Trophoblast cell (in vitro differentiated cells and primary cell): ENCODE measurements around the gene ODF4.
A peak's percentile ranks its signal among the peaks of the same experiment; 100 is the strongest.

ENCODE experiments used
- DNase-seq, 2 donors: peaks; one replicate each; pipeline ENCODE4 v3.0.0-alpha.2; 2016
- H2AFZ ChIP-seq: 2 replicates; pipeline ENCODE4 v1.6.1; 2013; ENCODE audit warnings: low read length, moderate library complexity, mild to moderate bottlenecking; ENCODE audit not compliant: insufficient read depth, poor library complexity
- H2AK5ac ChIP-seq: 2 replicates; pipeline ENCODE4 v1.6.1; 2013; ENCODE audit warnings: mild to moderate bottlenecking, low read length
- H2BK120ac ChIP-seq: 2 replicates; pipeline ENCODE4 v1.6.1; 2013; ENCODE audit warnings: low read length, mild to moderate bottlenecking, moderate library complexity; ENCODE audit not compliant: insufficient read depth, poor library complexity
- H2BK12ac ChIP-seq: 2 replicates; pipeline ENCODE4 v1.6.1; 2013; ENCODE audit warnings: mild to moderate bottlenecking, low read length, moderate library complexity
- H2BK5ac ChIP-seq: 2 replicates; pipeline ENCODE4 v1.6.1; 2013; ENCODE audit warnings: low read length, low read depth, moderate library complexity, mild to moderate bottlenecking; ENCODE audit not compliant: poor library complexity
- H3K14ac ChIP-seq: 2 replicates; pipeline ENCODE4 v1.6.1; 2013; ENCODE audit warnings: mild to moderate bottlenecking, low read length
- H3K18ac ChIP-seq: 2 replicates; pipeline ENCODE4 v1.6.1; 2013; ENCODE audit warnings: mild to moderate bottlenecking, low read length
- H3K23ac ChIP-seq: 2 replicates; pipeline ENCODE4 v1.6.1; 2013; ENCODE audit warnings: low read length
- H3K27ac ChIP-seq: 2 replicates; pipeline ENCODE4 v1.5.1; 2013; ENCODE audit warnings: low read depth, mild to moderate bottlenecking, inconsistent platforms, low read length, moderate library complexity
- H3K27me3 ChIP-seq: 2 replicates; pipeline ENCODE4 v1.6.1; 2013; ENCODE audit warnings: inconsistent platforms, mild to moderate bottlenecking, low read length, moderate library complexity; ENCODE audit not compliant: insufficient read depth
- H3K36me3 ChIP-seq, 2 experiments: 1 replicate in 1 of 2; 2 replicates in 1 of 2; pipeline ENCODE4 v1.6.1; 2013; ENCODE audit warnings: low read length in 2 of 2, mild to moderate bottlenecking in 2 of 2, moderate library complexity in 1 of 2; ENCODE audit not compliant: insufficient read depth in 2 of 2, control insufficient read depth in 1 of 2
- H3K4ac ChIP-seq: 2 replicates; pipeline ENCODE4 v1.6.1; 2013; ENCODE audit warnings: low read depth, mild to moderate bottlenecking, low read length, moderate library complexity
- H3K4me1 ChIP-seq, 2 experiments: 1 replicate in 1 of 2; 2 replicates in 1 of 2; pipeline ENCODE4 v1.6.1; 2013; ENCODE audit warnings: low read length in 2 of 2, mild to moderate bottlenecking in 2 of 2, moderate library complexity in 1 of 2; ENCODE audit not compliant: insufficient read depth in 2 of 2, control insufficient read depth in 1 of 2
- H3K4me2 ChIP-seq: 2 replicates; pipeline ENCODE4 v1.6.1; 2013; ENCODE audit warnings: inconsistent platforms, mild to moderate bottlenecking, low read length, moderate library complexity
- H3K4me3 ChIP-seq: 2 replicates; pipeline ENCODE4 v1.5.1; 2013; ENCODE audit warnings: mild to moderate bottlenecking, low read depth, low read length, inconsistent platforms
- H3K79me1 ChIP-seq: one replicate; pipeline ENCODE4 v1.6.1; 2013; ENCODE audit warnings: low read length
- H3K79me2 ChIP-seq: 2 replicates; pipeline ENCODE4 v1.6.1; 2013; ENCODE audit warnings: low read length, mild to moderate bottlenecking; ENCODE audit not compliant: control insufficient read depth, insufficient read depth, poor library complexity
- H3K9ac ChIP-seq: 2 replicates; pipeline ENCODE4 v1.6.1; 2013; ENCODE audit warnings: mild to moderate bottlenecking, low read length
- H3K9me3 ChIP-seq: 2 replicates; pipeline ENCODE4 v1.6.1; 2013; ENCODE audit warnings: low read depth, mild to moderate bottlenecking, control low read depth, inconsistent platforms, low read length; ENCODE audit not compliant: insufficient read depth
- H4K12ac ChIP-seq: 2 replicates; pipeline ENCODE4 v1.6.1; 2013; ENCODE audit warnings: low read depth, mild to moderate bottlenecking, low read length, moderate library complexity
- H4K8ac ChIP-seq: 2 replicates; pipeline ENCODE4 v1.6.1; 2013; ENCODE audit warnings: low read depth, mild to moderate bottlenecking, low read length, moderate library complexity
- H4K91ac ChIP-seq: one replicate; pipeline ENCODE4 v1.6.1; 2013; ENCODE audit warnings: low read depth, mild to moderate bottlenecking, low read length, moderate library complexity
- WGBS: extraction: QIAGEN DNeasy Blood & Tissue Kit; methylation state at CpG from one replicate; pipeline ENCODE4 v1.1.7; 2013; ENCODE audit warnings: missing lambda C conversion rate; ENCODE audit not compliant: insufficient read length, insufficient coverage; ENCODE audit errors: extremely low coverage; 5-methylcytosine and 5-hydroxymethylcytosine counted together

The ODF4 gene

DNA sequence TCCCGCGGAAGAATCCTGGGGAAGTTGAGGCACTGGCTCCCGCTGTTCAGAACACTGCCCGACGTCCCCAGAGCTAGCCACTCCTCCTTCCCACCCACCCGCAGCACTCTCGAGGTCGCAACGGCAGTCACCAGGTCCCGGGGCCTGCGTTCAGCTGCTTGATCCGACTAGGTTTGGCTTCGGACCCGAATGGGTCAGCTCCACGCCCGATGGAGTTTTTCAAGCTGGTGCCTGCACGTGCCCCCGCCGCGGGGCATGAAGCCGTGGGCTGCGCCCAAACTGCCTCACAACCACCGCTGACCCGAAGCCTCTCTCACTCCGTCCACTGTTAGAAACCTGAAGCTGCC lies 12.4 kb upstream of the ODF4 start:
- Histone ChIP-seq H3K9me3 (no peaks in the 10 kb centered on the region), H3K9ac (no peak overlapping the region), H3K79me1 (peaks cover 6% of the 10 kb centered on the region), H3K18ac (no peak overlapping the region), H3K4ac (no peak overlapping the region), H3K79me2 (peaks cover 1% of the 10 kb centered on the region), H4K91ac (no peak overlapping the region), H3K4me3 (peak overlapping the region; percentile 47), H2BK5ac (no peak overlapping the region), H4K12ac (peak overlapping the region; percentile 67), H3K36me3 (no peaks in the 10 kb centered on the region), H2AFZ (peak overlapping the region; percentile 92), H2AK5ac (no peak overlapping the region), H3K4me2 (peak overlapping the region; percentile 84), H4K8ac (peak overlapping the region; percentile 90), H3K14ac (no peak overlapping the region), H3K23ac (no peak overlapping the region), H3K27ac (no peak overlapping the region), H3K27me3 (peaks cover 5% of the 10 kb centered on the region), H2BK12ac (peak overlapping the region; percentile 15), H3K4me1 (peaks cover 8 to 9% of the 10 kb centered on the region in 2 experiments), H2BK120ac (no peak overlapping the region)
- no peak for DNase-seq
- WGBS: no CpG with 5 or more reads among the region's 25 CpGs

DNA sequence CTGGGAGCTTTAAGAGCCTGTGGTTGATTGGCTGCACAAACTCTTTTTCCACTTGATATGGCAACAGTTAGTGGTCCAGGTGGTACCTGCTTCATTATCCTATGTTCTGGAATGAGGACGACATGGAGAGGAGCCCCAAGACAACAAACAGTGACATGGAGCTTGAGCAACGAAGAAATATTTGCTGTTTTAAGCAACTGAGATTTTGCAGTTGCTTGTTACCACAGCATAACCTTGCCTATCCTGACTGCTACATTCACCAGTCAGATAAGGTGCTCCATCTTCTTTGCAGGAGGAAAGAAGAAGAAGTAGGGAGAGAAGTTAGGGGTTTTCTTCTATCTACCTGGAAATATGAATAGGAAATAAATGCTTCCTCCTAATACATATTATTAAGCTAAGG lies 7.5 kb upstream of the ODF4 start:
- H3K27ac ChIP-seq: no peak overlapping the region
- no peaks in the 10 kb centered on the region for H3K79me2 ChIP-seq
- H2BK12ac ChIP-seq: no peak overlapping the region
- H3K14ac ChIP-seq: no peak overlapping the region
- no peak overlapping the region for H3K9ac ChIP-seq
- no peak overlapping the region for H3K4me3 ChIP-seq
- WGBS: no CpG with 5 or more reads among the region's 2 CpGs
- no peak overlapping the region for H2AFZ ChIP-seq
- no peak overlapping the region for H3K18ac ChIP-seq
- H3K9me3 ChIP-seq: no peaks in the 10 kb centered on the region
- H3K23ac ChIP-seq: no peak overlapping the region
- H2AK5ac ChIP-seq: no peak overlapping the region
- no peak overlapping the region for H4K8ac ChIP-seq
- DNase-seq: no peak
- no peak overlapping the region for H4K12ac ChIP-seq
- peaks cover 4 to 9% of the 10 kb centered on the region in 2 experiments for H3K4me1 ChIP-seq
- no peak overlapping the region for H2BK5ac ChIP-seq
- H3K36me3 ChIP-seq: no peaks in the 10 kb centered on the region
- H3K4me2 ChIP-seq: no peak overlapping the region
- peaks cover 3% of the 10 kb centered on the region for H3K27me3 ChIP-seq
- H2BK120ac ChIP-seq: no peak overlapping the region
- H3K4ac ChIP-seq: no peak overlapping the region
- H3K79me1 ChIP-seq: no peaks in the 10 kb centered on the region
- no peak overlapping the region for H4K91ac ChIP-seq

DNA sequence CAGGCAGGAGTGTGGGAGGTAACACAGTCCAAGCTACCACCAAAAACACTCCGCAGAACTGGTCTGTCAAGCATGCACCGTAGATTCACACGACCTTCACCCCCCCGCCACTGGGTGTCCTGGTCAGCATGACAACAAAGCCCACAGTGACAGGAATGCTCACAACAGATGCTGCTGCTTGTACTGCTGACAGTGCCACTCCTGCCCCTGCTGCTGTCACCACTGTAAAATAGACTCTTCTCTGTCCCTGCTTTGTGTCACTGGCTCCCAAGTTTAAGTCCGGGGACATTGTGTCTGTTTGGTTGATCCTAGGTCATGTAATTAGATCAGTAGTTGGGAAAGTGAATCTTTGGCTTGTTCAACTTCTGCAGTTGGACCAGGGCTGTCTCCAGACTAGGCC lies 7.0 kb upstream of the ODF4 start:
- WGBS: no CpG with 5 or more reads among the region's 5 CpGs
- Histone ChIP-seq H3K4me1 (peaks cover 3 to 6% of the 10 kb centered on the region in 2 experiments), H3K79me1 (no peaks in the 10 kb centered on the region), H3K27ac (no peak overlapping the region), H2BK5ac (no peak overlapping the region), H3K79me2 (no peaks in the 10 kb centered on the region), H3K4me3 (no peak overlapping the region), H2AK5ac (no peak overlapping the region), H4K91ac (no peak overlapping the region), H3K18ac (no peak overlapping the region), H2BK120ac (no peak overlapping the region), H2AFZ (no peak overlapping the region), H3K4ac (no peak overlapping the region), H2BK12ac (no peak overlapping the region), H4K8ac (no peak overlapping the region), H4K12ac (no peak overlapping the region), H3K4me2 (no peak overlapping the region), H3K9ac (no peak overlapping the region), H3K36me3 (no peaks in the 10 kb centered on the region), H3K23ac (no peak overlapping the region), H3K27me3 (no peaks in the 10 kb centered on the region), H3K14ac (no peak overlapping the region), H3K9me3 (no peaks in the 10 kb centered on the region)
- peak; percentile 38 to 74 for DNase-seq

DNA sequence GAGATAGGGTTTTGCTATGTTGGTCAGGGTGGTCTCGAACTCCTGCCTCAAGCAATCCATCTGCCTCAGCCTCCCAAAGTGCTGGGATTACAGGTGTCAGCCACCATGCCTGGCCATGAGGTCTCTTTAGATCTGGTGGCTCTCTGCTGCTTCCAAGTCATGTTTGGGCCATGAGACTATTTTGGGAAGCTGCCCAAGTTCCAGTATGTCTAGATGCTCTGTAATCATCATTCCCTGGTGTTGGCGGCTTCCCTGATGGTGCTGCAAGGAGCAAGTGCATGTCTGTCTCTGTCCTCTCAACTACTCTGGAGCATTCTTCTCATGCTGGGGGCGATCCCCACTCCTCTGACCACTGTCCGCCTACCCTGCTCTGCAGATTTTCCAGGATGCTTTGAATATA lies 6.4 kb upstream of the ODF4 start:
- Histone ChIP-seq H4K91ac (no peak overlapping the region), H3K79me2 (no peaks in the 10 kb centered on the region), H3K9me3 (no peaks in the 10 kb centered on the region), H3K4ac (no peak overlapping the region), H3K18ac (no peak overlapping the region), H3K27me3 (no peaks in the 10 kb centered on the region), H3K79me1 (no peaks in the 10 kb centered on the region), H3K27ac (no peak overlapping the region), H2AK5ac (no peak overlapping the region), H3K14ac (no peak overlapping the region), H3K4me1 (peaks cover 3 to 6% of the 10 kb centered on the region in 2 experiments), H4K8ac (no peak overlapping the region), H3K36me3 (no peaks in the 10 kb centered on the region), H4K12ac (no peak overlapping the region), H2BK12ac (no peak overlapping the region), H2AFZ (no peak overlapping the region), H2BK5ac (no peak overlapping the region), H3K23ac (no peak overlapping the region), H3K4me3 (no peak overlapping the region), H2BK120ac (no peak overlapping the region), H3K4me2 (no peak overlapping the region), H3K9ac (no peak overlapping the region)
- DNase-seq: peak in 1 of 2 donors; percentile 34
- no CpG with 5 or more reads among the region's 4 CpGs for WGBS
